HG02973 (cell line): ENCODE measurements around the gene FADS3.

Experiments used
- ATAC-seq: cut with Tn5 transposase; IDR thresholded peaks from one replicate; pipeline ENCODE4 v1.9.1; 2021; ENCODE audit warnings: moderate library complexity; ENCODE audit not compliant: unreplicated experiment

Gene FADS3

DNA sequence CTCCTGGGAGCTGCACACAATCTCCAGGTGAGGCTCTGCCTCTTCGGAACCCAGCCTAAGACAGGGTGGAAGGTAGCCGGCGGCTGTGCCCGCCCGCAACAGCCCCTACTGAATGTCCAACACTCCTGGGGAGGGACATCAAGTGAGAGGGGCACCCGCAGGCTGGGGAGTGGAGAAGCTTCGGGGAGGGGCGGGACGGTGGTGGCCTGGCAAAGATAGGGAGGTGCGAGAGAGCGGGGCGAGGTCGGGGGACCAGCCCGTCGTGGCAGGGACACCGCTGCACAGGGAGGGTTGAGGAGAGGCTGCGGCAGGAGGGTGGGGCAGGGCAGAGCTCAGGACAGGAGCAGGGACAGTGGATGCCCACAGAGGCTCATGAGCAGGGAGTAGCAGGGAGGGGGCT lies 8.9 kb upstream of the FADS3 start:
- no peak for ATAC-seq

DNA sequence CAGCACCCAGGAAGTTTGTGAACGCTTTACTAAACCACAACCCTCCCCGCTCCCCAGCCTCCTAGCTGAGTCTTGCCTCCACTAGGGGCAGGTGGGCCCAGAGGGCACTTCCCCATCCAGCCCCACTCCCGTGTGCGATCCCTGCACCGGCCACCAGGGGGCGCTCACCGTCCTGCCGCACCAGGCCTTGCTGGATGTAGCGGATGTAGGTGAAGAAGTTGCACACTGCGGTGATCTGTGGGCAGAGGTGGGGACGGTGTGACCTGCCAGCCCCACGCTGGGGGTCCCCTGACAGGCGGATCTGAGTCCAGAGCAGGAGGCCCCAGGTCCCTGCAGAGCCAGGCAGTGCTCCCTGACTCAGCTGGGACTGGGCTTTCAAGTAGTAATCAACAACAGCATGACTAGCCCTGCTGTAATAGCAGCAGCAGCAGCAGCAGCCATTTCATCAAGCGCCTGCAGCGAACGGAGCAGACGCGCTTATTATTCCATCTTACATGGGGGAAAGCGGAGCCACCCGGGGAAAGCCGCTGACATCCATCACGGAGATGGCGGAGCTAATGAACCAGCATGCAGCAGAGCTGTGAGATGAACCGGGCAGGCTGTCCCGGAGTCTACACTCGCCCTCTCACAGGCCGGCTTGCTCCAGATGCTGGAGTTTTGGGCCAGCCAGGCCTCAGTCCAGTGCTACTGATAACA lies 7.9 kb upstream of the FADS3 start:
- ATAC-seq, result no peak

DNA sequence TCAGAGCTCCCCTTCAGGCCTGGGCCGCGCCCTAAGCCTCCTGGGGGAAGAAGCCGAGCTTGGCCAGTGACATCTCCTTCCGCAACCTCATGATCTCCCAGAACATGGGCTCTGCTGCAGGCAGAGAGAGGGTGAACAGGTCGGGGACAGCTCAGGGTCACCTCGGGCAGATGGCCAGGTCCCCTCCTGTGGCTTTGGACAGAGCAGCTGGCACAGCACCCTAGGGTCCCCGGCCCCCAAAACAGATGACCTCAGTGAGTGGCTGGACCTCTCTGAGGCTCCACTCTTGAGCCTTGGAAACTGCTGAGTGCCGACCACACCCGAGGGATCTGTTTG lies 6.9 kb upstream of the FADS3 start:
- no peak for ATAC-seq

DNA sequence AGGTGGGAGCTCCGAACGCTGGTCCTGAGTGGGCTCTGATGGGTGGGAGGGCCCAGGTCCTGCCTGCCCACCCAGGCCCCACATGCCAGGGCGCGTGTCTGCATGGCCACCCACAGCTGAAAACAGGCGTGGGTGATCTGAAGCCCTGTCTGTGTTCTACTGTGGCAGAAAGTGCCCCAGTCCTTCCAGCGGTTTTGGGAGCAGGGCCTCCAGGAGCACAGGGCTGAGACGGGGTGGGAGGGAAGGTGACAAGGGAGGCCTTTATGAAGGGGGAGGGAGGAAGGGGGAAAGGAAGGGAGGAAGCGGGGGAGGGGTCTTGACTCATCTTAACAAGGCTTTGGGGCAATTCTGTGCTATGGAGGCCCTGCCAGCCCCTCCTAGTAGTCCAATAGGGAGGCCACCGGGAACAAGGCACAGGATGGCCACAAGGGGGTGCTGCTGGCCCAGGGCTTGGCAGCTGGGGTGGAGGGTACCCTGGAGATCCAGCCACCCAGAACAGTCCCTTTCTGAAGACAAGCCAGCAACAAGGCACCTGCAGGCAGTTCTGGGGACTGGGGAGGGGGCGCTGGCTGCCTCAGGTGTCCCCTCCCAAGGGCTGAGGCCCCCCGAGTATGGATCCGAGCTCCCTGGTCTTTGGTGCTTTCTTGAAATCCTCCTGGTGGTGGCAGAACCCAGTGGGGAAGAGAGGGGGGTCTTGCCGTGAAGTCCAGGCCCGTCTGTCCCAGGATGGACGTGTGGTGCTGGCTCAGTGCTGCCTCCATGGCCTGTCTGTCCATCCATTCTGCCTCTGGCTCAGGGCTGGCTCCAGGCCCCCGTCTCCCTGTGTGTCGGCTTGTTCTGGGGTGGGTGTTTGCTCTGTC lies 6.3 kb upstream of the FADS3 start:
- ATAC-seq, result no peak

DNA sequence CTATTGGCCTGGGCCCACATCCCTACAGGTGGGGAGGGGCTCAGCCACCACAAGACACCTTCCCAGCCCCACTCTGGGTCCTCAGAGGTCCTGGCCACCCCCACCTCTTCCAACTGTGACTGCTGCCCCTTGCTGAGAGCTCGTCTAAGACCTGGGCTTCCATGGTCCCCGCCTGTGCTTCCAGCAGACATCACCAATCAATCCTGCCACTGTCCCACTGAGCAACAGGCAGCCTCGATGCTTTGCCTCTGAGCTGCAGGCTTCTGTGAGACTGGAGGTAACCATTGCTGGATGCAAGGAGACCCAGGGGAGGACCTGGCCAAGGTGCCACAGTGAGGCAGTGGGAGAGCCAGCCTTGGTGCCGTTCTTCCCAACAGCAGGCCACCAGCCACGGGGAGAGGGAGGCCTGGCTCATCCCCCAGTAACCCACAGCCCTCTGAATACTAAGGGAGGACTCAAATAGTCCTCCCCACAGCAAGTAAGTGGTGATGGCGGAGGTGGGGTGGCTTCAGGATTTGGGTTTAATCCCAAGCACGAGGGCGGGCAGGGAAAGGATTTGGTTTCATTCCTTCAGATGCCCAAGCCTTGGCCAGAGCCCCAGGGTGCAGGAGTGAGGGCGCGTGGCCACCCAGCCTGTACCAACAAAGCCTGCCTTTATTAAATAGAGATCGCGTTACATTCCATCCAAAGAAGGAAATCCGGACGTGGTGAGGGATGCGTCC lies 5.5 kb upstream of the FADS3 start:
- ATAC-seq, result no peak

DNA sequence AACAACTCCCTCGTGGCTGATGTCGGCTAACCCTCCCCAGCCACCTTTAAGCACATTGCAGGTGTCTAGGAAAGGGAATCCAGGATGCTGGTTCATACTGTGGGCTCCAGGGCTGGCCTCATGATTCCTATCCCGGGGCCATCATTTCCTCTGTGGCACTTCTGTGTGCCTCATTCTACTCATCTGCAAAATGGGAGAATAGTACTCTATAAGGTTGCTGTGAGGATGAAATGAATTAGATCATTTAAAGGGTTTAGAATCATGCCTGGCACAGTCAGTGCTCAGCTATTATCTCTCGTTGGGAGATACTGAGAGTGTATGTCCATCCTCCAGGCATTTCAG lies 4.3 kb upstream of the FADS3 start:
- ATAC-seq, result no peak

DNA sequence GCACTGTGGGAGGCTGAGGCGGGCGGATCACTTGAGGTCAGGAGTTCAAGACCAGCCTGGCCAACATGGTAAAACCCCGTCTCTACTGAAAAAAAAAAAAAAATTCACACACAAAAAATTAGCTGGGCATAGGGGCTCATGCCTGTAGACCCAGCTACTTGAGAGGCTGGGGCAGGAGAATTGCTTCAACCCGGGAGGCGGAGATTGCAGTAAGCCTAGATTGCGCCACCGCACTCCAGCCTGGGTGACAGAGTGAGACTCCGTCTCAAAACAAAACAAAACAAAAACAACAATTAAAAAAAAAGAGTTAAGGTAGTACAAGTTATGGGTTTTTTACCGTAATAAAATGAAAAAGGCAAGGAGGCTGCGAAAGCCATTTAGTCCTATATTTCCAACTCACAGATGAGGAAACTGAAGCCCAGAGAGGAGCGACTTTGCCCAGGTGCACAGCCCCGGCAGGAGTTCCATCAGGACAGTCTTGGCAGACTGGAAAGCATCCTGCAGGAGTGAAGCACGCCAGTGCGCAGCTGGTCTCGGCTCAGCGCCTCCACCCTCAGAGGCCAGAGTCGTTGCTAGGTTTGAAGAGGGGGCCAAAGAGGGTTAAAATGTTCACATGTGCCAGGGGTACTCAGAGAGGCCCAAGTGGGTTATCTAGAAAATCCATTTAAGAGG lies 3.8 kb upstream of the FADS3 start:
- ATAC-seq, result no peak

DNA sequence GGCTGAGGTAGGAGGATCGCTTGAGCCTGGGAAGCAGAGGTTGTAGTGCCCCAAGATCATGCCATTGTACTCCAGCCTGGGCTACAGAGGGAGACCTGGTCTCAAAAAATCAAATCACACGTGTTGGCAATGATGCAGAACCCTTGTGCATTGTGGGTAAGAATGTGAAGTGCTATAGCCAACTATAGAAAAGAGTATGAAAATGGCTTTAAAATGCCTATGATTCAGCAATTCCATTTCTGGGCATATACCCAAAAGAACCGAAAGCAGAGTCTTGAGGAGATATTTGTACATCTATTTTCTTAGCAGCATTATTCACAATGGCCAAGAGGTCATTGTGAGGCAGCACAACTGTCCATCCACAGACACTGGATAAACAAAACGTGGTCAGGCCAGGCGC lies 2.6 kb upstream of the FADS3 start:
- no peak for ATAC-seq

DNA sequence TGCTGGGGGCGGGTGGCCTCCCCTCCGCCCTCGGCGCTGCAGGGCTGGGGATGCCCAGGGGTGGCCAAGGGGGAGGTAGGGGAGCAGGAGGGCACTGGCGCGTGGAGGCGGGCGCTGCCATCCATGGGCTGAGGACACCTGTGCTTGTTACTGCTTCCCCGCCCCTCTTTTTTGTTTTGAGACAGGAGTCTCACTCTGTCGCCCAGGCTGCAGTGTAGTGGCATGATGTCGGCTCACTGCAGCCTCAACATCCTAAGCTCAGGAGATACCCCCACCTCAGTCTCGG lies 683 bp upstream of the FADS3 start:
- no peak for ATAC-seq

DNA sequence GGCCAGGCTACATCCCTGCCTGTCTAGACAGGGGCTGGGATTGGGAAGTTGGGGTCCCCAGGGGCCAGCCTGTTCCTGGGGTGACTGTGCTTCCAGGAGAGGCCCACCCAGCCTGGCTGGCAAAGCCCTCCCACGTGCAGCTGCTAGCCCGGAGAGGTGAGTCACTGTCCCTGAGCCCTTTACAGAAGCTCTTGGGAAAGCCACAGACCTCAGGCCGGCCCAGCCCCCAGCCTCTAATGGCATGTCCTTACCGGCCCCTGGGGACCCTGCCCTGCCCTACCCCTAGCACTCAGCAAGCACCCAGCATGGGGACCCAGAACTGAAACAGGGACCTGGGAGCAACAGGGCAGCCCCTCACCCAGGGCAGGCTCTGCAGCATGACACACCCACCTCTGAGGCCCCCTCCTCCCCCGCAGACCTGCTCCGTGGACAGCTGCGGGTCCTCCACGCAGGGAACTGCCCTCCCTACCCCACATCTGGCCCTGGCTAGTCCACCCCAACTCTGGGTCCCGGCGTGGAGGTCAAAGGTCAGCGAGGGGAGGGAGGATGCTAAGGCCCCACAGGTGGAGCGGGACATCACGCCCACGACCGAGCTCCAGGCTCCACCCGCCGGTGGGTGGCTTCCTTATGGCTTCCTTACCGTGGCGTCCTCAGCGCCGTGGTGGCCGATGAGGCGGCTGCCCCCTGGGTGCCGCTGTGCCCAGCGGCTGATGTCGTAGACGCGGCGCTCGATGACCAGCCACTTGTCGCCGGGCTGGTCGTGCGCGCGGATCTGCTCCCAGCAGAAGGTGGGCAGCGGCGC lies 615 bp downstream of the FADS3 start:
- ATAC-seq, result no peak

DNA sequence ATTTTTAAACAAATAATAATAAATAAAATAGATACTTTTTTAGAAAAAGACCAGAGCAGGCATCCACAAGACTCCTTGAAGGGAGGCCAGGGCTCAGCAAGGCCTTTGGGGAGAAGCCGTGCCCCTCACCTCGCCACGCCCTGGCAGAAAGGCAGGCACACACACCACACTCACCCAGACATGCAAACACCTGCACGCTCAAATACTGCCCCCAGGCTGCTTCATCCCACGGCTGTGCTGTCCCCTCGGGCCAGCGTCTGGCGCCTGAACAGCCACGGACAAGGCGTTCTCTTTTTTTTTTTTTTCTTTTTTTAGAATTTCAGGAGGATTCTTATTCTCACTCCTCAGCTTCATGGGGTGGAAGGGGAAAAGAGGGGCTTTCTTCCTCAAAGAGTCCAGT lies 1.5 kb downstream of the FADS3 start:
- ATAC-seq, result no peak

DNA sequence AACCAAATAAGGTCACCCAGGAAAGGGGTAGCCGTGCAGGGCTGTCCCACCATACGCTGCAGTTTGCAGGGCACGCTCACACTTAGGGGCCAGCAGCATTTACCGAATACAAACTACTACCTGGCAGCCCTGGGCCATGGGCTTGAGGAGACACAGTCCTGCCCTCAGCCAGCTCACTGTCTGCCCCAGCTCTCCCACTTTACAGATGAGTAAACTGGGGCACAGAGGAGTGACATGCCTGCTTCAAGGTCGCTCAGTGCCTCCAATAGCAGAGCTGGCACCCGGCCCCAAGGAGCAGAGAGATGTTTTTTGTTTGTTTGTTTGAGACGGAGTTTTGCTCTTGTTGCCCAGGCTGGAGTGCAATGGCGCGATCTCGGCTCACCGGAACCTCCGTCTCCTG lies 2.8 kb downstream of the FADS3 start:
- ATAC-seq, result no peak

DNA sequence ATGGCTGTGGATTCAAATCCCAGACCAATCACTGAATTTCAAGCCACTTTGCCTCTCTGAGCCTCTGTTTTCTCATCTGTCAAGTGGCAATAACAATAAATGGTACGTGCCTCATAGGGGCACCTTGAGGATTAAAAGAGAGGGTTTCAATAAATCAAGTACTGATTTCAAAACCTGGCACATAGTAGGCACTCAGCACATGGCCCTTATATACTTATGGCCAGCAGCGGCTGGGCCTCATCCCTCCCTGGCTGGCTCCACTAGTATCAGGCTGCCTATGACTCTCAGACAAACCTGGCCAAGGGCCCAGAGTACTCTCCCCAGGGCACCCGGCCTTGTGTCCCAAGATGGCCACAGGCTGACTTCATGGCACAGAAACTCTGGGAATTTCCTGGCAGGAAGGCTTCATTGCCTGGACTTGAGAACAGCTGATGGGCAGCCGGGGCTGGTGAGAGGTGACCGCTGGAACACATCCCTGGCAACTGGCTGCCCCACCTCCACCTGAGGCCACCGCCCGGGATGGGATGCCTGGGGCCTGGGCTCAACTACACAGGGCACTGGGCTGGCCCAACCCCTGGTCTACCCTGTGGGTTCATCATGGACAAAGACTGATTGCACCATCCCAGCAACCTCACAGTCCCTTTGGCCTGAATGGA lies 3.4 kb downstream of the FADS3 start:
- ATAC-seq, result no peak

DNA sequence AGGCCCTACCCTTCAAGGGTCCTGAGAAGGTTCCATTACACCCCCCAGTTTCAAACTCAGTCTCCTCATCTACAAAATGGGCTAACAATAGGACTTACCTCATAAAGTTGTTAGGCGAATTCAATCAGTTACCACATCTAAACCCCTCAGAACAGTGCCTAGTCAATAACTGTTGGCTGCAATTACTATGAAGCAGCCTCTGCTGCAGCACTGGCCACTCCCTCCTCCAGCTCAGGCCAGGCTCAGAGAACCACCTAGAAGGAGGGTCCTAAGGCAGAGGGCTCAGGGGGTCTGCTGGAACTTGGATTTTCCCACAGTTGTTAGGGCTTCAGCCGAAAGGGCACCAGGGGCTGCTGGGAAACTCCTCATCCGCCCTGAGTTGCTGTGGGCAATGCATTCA lies 4.7 kb downstream of the FADS3 start:
- no peak for ATAC-seq

DNA sequence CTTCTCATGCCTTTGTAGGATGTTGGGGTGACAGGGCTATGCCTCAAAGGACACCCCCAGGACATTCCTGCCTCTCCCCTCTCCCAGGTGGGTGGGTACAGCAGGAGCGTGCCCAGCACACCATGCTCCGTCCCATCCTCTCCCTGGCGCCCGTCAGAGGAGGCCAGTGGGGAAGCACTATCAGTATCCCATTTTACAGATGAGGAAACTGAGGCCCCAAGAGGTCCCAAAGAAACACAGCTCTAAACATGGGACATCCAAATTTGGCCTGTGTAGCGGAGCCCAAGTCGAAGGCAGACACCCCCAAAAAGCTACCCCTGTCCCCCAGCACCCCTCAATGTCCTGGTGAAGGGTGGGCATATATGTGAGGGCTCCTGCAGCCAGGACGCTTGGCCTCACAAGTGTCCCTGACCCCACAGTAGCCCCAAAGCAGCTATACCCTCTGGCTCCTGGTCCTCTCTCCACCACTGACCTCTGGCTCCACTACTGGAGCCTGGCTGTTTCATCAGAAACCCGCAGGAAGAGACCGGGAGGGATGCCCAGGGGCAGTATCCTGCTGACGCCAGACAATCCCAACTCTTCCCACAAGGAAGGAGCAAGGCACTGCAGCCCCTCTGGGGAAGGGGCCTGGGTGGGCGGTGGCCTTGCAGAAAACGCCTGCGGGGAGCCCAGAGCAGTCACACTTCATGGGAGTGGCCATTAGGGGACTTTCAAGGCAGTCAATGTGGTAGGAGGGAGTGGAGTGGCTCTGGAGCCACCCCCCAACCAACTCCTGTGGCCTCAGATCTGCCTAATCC lies 5.4 kb downstream of the FADS3 start:
- no peak for ATAC-seq

DNA sequence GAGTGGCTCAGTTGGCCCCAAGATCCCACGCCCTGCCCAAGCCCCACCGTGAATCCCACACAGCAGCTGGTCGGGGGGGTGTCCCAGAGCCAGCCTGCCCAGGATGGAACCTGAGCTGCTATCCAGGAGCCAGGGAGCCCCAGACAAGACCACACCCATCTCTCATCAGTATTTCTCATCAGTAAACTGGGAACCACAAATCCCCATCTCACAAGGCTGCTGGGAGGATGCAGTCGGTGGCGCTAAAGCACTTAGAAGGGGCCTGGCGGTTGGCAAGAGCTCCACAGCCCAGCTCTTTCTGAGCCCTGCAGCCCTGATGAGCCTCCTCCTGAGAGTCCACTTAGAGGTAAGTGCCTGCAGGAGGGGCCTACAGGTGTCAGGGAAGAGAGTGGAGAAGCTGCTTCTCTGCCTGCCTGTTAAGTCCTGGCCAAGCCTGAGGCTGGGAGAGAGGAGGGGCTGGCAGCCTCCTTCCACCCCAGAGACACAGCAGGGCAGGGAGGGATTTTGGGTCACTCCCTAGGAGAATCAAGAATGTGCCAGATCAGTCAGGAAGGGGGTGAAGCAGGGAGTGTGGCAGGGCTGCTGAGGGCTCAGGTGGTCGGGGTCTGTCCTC lies 6.1 kb downstream of the FADS3 start:
- no peak for ATAC-seq

DNA sequence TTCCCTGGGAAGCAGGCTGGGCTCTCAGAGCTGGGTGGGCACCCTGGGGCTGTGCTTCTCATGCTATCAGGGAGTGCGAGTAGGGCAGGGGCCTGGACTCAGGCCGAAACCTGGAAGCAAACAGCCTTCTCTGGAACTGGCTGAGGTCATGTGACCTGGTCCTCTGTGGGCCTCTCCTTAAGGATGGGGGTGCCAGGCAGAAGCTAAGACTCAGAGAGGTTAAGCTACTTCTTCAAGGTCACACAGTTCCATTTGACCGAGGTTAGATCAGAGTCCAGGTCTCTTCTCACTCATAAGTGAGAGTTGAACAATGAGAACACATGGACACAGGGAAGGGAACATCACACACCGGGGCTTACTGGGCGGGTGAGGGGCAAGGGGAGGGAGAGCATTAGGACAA lies 7.4 kb downstream of the FADS3 start:
- ATAC-seq, result no peak

DNA sequence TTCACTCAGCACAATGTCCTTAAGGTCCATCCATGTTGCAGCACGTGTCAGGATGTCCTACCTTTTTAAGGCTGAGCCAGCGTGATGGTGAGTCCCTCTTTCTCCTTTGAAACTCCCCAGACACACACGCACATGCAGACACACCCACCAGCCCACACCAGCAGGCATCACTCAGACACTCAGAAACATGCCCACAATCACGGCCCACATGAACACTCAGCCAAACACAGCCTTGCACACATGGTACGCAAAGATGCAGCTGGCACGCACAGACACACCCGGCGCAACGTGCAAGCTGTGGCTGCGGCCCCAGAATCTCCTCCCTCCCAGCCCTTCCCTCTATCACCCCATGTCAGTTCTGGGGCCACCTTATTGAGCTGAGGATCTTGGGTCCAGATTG lies 8.0 kb downstream of the FADS3 start:
- ATAC-seq, result no peak

DNA sequence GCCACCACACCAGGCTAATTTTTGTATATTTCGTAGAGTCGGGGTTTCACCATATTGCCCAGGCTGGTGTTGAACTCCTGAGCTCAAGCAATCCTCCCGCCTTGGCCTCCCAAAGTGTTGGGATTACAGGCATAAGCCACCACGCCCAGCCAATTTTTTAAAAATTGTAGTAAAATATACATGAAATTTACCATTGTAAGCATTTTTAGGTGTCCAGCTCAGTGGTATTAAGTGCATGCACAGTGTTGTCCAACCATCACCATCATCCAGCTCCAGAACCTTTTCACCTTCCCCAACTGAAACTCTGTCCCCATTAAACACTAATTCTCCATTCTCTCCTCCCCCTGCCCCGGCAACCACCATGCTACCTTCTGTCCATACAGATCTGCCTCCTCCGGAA lies 8.5 kb downstream of the FADS3 start:
- no peak for ATAC-seq
